Breast epithelium (tissue), 4 donors: Measurements from ENCODE around the gene GAB4. TPM values are rescaled to one million over a fixed set of nuclear protein-coding genes. Genes with fewer than 3 reads are reported as not detected.

Experiments used
- DNase-seq, 2 donors: peaks; one replicate each; pipeline ENCODE4 v3.0.0-alpha.2; 2019; ENCODE audit warnings: low spot score in 2 of 2
- H3K27ac ChIP-seq, 2 donors: fragments of 200-600 bp; sonication (generic) in 1 of 2; one replicate each; pipeline ENCODE4 v1.5.1; 2016 to 2019; ENCODE audit warnings: mild to moderate bottlenecking in 1 of 2
- H3K27me3 ChIP-seq, 2 donors: fragments of 200-600 bp; sonication (generic) in 1 of 2; one replicate each; pipeline versions ENCODE4 v1.5.1 to v1.6.0; 2017 to 2019; ENCODE audit warnings: control low read depth in 1 of 2, mild to moderate bottlenecking in 1 of 2
- H3K36me3 ChIP-seq: fragments of 200-600 bp; one replicate; pipeline ENCODE4 v1.5.1; 2019
- H3K4me1 ChIP-seq, 2 donors: fragments of 200-600 bp; sonication (generic); one replicate each; pipeline ENCODE4 v1.5.1; 2016 to 2019; ENCODE audit warnings: control low read depth in 1 of 2
- H3K4me3 ChIP-seq, 3 donors: fragments of 200-600 bp; sonication (generic); 1 replicate in 2 of 3; 2 replicates in 1 of 3; pipeline ENCODE4 v1.5.1; 2016 to 2019; ENCODE audit warnings: mild to moderate bottlenecking in 3 of 3, moderate library complexity in 2 of 3
- H3K9me3 ChIP-seq, 2 donors: fragments of 200-600 bp; sonication (generic) in 1 of 2; one replicate each; pipeline ENCODE4 v1.5.1; 2016 to 2019; ENCODE audit warnings: control low read depth in 1 of 2
- CTCF ChIP-seq, 3 donors: fragments of 450-650 bp; IDR thresholded peaks; one replicate each; pipeline ENCODE4 v1.5.1; 2016 to 2017; ENCODE audit warnings: antibody characterized with exemption in 3 of 3, mild to moderate bottlenecking in 3 of 3, moderate library complexity in 3 of 3
- POLR2A ChIP-seq: fragments of 450-650 bp; IDR thresholded peaks from one replicate; pipeline ENCODE4 v1.6.1; 2016; ENCODE audit warnings: antibody characterized with exemption, mild to moderate bottlenecking, moderate library complexity
- POLR2AphosphoS5 ChIP-seq, 3 donors: sonication (generic); formaldehyde crosslinking; IDR thresholded peaks; one replicate each; pipeline ENCODE4 v1.6.1; 2017; ENCODE audit warnings: antibody characterized with exemption in 3 of 3
- intact Hi-C: fragments of 100-400 bp; cut with DNase I; formaldehyde crosslinking; loops from one replicate; pipeline ENCODE4 v1.15.1; 2023; ENCODE audit warnings: low total_unique reads
- total RNA-seq, 3 donors: library from RNA; depleted of rRNA; stranded (reverse); fragments of >200 nt; gene quantifications; one replicate each; pipeline ENCODE4 v1.1.0, GENCODE V29; 2016

Gene GAB4
- total RNA-seq, 3 donors from 2014 or later: not detected

DNA sequence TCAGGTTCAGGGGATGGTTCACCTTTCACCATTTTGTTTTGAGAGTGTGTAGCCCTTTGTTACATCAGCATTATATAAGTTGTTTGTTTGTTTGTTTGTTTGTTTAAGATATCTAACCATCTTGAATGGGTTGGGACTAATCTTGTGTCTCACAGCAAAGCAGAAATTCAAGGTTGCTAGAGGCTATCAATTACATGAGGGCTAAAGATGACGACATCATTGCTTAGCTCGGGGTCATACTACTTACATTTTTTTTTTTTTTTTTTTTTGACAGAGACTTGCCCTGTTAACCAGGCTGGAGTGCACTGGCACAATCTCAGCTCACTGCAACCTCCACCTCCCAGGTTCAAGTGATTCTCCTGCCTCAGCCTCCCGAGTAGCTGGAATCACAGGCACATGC, 95.7 kb downstream of the GAB4 start:
- no peaks in the 10 kb centered on the region for H3K4me1 ChIP-seq
- H3K27ac ChIP-seq: no peak overlapping the region
- no peak overlapping the region for H3K4me3 ChIP-seq
- H3K36me3 ChIP-seq: no peaks in the 10 kb centered on the region
- no peaks in the 10 kb centered on the region for H3K27me3 ChIP-seq
- no peaks in the 10 kb centered on the region for H3K9me3 ChIP-seq
- DNase-seq: no peak
- intact Hi-C loops: no loop called here
- TF ChIP-seq CTCF (IDR thresholded peaks at IDR 0.05) (no peak), POLR2A (no peak), POLR2AphosphoS5 (IDR thresholded peaks at IDR 0.05) (no peak)

Other genes starting within 250 kb of the GAB4 start
- under 1 TPM in 1 of 3 donors, not detected in 2; 0.16 TPM for gene XKR3, start 182.8 kb downstream of the GAB4 start, total RNA-seq
- gene IL17RA, start 76.8 kb upstream of the GAB4 start, total RNA-seq: 10 to 100 TPM; 13.8 to 25.3 (median 17.7) TPM
- under 1 TPM in 2 of 3 donors, not detected in 1; 0.44 to 0.48 TPM for gene TMEM121B, start 113.1 kb upstream of the GAB4 start, total RNA-seq
- 10 to 100 TPM; 42.0 to 54.4 (median 53.8) TPM for gene HDHD5, start 151.1 kb upstream of the GAB4 start, total RNA-seq
- 10 to 100 TPM in 2 of 3 donors, 1 to 10 TPM in 1; 6.6 to 25.8 (median 18.1) TPM for gene ADA2, start 211.2 kb upstream of the GAB4 start, total RNA-seq